Measurements from ENCODE around the gene CENPF. TPM values are rescaled to one million over a fixed set of nuclear protein-coding genes. Genes with fewer than 3 reads are reported as not detected.

CENPF gene
- total and polyA plus RNA-seq, 9 of the 15 experiments (the other 6 are each of a cell fraction or from before 2014, with no cell fraction given), result 50.6 to 180 (median 98.3) TPM

- 0 out of 2 replicates have a peak, but pooled peaks have one; percentile 13 for TF ChIP-seq ZNF785 (CRISPR knock-in tag; IDR thresholded peaks at IDR 0.05)
- TF ChIP-seq JUNB (CRISPR knock-in tag; conservative IDR thresholded peaks at IDR 0.05), result no peak
- TF ChIP-seq, protein P1, sequence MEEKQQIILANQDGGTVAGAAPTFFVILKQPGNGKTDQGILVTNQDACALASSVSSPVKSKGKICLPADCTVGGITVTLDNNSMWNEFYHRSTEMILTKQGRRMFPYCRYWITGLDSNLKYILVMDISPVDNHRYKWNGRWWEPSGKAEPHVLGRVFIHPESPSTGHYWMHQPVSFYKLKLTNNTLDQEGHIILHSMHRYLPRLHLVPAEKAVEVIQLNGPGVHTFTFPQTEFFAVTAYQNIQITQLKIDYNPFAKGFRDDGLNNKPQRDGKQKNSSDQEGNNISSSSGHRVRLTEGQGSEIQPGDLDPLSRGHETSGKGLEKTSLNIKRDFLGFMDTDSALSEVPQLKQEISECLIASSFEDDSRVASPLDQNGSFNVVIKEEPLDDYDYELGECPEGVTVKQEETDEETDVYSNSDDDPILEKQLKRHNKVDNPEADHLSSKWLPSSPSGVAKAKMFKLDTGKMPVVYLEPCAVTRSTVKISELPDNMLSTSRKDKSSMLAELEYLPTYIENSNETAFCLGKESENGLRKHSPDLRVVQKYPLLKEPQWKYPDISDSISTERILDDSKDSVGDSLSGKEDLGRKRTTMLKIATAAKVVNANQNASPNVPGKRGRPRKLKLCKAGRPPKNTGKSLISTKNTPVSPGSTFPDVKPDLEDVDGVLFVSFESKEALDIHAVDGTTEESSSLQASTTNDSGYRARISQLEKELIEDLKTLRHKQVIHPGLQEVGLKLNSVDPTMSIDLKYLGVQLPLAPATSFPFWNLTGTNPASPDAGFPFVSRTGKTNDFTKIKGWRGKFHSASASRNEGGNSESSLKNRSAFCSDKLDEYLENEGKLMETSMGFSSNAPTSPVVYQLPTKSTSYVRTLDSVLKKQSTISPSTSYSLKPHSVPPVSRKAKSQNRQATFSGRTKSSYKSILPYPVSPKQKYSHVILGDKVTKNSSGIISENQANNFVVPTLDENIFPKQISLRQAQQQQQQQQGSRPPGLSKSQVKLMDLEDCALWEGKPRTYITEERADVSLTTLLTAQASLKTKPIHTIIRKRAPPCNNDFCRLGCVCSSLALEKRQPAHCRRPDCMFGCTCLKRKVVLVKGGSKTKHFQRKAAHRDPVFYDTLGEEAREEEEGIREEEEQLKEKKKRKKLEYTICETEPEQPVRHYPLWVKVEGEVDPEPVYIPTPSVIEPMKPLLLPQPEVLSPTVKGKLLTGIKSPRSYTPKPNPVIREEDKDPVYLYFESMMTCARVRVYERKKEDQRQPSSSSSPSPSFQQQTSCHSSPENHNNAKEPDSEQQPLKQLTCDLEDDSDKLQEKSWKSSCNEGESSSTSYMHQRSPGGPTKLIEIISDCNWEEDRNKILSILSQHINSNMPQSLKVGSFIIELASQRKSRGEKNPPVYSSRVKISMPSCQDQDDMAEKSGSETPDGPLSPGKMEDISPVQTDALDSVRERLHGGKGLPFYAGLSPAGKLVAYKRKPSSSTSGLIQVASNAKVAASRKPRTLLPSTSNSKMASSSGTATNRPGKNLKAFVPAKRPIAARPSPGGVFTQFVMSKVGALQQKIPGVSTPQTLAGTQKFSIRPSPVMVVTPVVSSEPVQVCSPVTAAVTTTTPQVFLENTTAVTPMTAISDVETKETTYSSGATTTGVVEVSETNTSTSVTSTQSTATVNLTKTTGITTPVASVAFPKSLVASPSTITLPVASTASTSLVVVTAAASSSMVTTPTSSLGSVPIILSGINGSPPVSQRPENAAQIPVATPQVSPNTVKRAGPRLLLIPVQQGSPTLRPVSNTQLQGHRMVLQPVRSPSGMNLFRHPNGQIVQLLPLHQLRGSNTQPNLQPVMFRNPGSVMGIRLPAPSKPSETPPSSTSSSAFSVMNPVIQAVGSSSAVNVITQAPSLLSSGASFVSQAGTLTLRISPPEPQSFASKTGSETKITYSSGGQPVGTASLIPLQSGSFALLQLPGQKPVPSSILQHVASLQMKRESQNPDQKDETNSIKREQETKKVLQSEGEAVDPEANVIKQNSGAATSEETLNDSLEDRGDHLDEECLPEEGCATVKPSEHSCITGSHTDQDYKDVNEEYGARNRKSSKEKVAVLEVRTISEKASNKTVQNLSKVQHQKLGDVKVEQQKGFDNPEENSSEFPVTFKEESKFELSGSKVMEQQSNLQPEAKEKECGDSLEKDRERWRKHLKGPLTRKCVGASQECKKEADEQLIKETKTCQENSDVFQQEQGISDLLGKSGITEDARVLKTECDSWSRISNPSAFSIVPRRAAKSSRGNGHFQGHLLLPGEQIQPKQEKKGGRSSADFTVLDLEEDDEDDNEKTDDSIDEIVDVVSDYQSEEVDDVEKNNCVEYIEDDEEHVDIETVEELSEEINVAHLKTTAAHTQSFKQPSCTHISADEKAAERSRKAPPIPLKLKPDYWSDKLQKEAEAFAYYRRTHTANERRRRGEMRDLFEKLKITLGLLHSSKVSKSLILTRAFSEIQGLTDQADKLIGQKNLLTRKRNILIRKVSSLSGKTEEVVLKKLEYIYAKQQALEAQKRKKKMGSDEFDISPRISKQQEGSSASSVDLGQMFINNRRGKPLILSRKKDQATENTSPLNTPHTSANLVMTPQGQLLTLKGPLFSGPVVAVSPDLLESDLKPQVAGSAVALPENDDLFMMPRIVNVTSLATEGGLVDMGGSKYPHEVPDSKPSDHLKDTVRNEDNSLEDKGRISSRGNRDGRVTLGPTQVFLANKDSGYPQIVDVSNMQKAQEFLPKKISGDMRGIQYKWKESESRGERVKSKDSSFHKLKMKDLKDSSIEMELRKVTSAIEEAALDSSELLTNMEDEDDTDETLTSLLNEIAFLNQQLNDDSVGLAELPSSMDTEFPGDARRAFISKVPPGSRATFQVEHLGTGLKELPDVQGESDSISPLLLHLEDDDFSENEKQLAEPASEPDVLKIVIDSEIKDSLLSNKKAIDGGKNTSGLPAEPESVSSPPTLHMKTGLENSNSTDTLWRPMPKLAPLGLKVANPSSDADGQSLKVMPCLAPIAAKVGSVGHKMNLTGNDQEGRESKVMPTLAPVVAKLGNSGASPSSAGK (IDR thresholded peaks at IDR 0.05), result no peak
- TF ChIP-seq NR2C1 (IDR thresholded peaks at IDR 0.05), result no peak
- no peak for TF ChIP-seq NR2C1 (tag; IDR thresholded peaks at IDR 0.05)
- TF ChIP-seq CBFA2T2 (conservative IDR thresholded peaks at IDR 0.05), result no peak
- TF ChIP-seq ZNF444 (CRISPR knock-in tag; IDR thresholded peaks at IDR 0.05), result no peak
Measured at GRCh38 chr1:214637722-214638458, 34.9 kb downstream of the CENPF start (continued).
